GM12864 (cell line): ENCODE data around the gene DNM1.
"Not testable (repeated sequence)": the region's sequence is repeated elsewhere in the genome, so short reads cannot be mapped to it uniquely, and the experiment has no call there.

Source experiments
- DNase-seq: peaks from one replicate; pipeline ENCODE4 v3.0.0-alpha.2; 2011; ENCODE audit warnings: low read depth
- H3K4me3 ChIP-seq: 2 replicates; pipeline ENCODE4 v1.5.1; 2011; ENCODE audit warnings: mild to moderate bottlenecking, low read depth, low read length, control low read depth
- TF ChIP-seq, protein P1 (sequence below): IDR thresholded peaks from 2 replicates; pipeline ENCODE4 v1.5.1; 2011; ENCODE audit warnings: low read depth, mild to moderate bottlenecking, moderate library complexity, low read length, control low read depth, inconsistent platforms; ENCODE audit errors: missing control alignments

The DNM1 gene

DNA sequence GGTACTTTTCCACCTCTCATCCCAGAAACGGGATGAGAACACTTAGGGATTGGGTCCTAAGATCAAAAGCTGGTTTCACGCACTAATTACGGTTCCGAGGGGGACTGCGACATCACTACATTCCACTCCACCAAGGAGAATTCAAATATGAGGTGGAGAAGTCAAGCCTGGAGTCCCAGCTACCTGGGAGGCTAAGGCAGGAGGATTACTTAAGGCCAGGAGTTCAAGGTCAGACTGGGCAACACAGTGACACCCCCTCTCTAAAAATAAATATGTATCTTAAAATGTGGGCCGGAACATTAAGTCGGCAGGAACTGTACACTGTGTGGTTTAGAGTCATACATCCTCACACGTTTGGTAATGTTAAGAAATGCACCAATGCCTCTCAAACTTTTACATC lies 71.1 kb downstream of the DNM1 start:
- no peak overlapping the region; the same call in 1 of the 2 replicates for H3K4me3 ChIP-seq
- TF ChIP-seq, protein P1, sequence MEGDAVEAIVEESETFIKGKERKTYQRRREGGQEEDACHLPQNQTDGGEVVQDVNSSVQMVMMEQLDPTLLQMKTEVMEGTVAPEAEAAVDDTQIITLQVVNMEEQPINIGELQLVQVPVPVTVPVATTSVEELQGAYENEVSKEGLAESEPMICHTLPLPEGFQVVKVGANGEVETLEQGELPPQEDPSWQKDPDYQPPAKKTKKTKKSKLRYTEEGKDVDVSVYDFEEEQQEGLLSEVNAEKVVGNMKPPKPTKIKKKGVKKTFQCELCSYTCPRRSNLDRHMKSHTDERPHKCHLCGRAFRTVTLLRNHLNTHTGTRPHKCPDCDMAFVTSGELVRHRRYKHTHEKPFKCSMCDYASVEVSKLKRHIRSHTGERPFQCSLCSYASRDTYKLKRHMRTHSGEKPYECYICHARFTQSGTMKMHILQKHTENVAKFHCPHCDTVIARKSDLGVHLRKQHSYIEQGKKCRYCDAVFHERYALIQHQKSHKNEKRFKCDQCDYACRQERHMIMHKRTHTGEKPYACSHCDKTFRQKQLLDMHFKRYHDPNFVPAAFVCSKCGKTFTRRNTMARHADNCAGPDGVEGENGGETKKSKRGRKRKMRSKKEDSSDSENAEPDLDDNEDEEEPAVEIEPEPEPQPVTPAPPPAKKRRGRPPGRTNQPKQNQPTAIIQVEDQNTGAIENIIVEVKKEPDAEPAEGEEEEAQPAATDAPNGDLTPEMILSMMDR = no peak
- no peak for DNase-seq

DNA sequence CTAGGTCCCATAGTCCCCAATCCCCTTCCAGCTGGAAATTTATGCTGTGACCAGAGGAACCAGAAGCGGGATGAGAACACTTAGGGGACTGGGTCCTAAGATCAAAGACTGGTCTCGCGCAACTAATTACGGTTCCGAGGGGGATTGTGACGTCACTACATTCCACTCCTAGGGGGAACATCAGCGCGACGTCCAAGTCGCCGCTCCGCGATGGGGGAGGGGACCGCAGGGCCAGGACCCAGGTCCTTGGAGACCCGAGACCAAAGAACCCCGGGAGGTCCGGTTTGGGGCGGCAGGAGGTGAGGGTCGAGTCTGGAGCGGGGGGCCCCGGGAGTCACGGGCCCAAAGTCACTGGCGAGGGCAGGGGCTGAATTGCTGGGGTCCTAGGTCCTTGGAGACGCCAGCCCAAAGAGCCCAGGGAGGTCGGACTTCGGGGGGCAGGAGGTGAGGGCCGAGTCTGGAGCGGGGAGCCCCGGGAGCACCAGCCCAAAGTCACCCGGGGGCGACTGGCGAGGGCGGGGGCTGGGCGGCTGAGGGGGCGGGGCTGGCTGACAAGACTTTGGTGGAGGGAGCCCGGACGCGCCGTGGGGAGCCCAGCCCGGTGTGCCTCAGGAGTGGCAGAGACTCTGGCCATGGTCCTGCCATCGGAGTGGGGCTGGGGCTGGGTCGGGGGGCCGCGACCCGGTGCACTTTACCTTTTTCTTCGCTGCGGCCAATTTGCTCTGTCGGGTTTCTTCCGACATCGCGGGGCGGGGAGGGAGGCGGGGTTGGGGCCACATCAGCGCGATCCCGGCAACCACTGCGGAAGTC lies 72.2 kb downstream of the DNM1 start, which contains the start of gene GOLGA2:
Gene GOLGA2 (minus strand): TSS at position 810 of the 810 bp plus-strand sequence. CDS start 31 bp downstream, at position 779.
- H3K4me3 ChIP-seq = peak within 1 kb of the TSS; percentile 90
- TF ChIP-seq, protein P1 = no peak
- no peak for DNase-seq

DNA sequence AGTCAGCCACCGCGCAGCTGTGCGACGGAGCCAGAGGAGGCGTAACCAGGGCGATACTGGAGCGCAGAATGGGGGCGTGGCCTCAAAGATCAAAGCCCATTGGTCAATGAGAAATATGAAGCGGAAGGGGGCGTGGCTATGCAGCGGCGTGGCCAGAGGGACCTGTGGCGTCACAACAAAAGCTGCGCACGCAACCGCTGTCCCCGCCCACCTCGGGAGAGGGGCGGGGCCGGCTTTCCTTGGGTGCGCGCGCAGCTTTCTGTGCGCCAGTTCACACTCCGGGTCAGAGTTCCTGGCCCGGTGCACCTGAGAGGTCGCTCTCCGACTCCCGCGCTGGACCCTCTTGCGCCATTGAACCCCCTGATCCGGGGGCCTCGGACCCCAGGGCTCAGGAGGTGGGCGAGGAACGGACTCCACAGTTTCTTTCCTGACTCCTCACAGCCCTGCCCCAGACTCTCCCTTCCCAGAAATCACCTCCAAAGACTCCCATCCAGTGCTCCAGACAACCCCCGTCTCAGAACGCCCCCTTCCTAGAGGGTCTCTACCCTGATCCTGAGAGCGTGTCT lies 72.9 kb downstream of the DNM1 start, which contains the start of gene SWI5:
Gene SWI5 (plus strand): TSS at position 269 of the 566 bp plus-strand sequence.
- peak within 1 kb of the TSS; percentile 90 for H3K4me3 ChIP-seq
- TF ChIP-seq, protein P1 = no peak
- DNase-seq = peak; percentile 98

DNA sequence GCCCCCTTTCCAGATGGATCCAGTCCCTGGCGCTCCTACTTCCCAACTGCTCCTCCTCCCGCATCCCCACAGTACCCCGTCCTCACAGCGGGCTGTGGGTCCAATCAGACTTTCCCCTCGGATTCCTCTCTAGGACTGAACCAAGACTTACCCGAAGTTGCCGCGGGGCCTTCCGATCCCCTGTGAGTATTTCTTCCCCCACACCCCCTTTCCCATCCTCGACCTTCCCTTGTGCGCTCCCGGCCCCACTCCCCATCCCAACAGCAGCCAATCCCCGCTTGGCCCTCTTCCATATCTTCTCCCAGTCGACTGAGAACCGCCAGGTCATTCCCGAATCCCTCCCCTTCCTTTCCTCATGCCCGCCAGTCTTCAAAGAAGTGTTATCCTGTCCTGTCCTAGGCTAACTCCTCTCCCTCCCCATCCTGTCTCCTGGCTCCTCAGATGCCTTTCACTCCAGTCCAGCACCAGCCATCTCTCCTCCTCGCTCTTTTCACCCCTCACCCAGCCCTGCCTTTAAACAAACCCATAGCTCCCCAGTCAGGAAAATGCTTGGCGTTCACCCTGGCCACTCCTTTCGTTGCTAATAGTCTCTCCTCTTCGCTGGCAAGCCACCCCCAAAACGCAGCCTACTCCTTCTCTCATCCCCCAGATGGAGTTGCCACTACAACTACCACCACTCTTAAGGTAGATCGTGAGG lies 73.5 kb downstream of the DNM1 start:
- peak overlapping the region; percentile 79 for H3K4me3 ChIP-seq
- TF ChIP-seq, protein P1 = no peak
- DNase-seq = no peak

DNA sequence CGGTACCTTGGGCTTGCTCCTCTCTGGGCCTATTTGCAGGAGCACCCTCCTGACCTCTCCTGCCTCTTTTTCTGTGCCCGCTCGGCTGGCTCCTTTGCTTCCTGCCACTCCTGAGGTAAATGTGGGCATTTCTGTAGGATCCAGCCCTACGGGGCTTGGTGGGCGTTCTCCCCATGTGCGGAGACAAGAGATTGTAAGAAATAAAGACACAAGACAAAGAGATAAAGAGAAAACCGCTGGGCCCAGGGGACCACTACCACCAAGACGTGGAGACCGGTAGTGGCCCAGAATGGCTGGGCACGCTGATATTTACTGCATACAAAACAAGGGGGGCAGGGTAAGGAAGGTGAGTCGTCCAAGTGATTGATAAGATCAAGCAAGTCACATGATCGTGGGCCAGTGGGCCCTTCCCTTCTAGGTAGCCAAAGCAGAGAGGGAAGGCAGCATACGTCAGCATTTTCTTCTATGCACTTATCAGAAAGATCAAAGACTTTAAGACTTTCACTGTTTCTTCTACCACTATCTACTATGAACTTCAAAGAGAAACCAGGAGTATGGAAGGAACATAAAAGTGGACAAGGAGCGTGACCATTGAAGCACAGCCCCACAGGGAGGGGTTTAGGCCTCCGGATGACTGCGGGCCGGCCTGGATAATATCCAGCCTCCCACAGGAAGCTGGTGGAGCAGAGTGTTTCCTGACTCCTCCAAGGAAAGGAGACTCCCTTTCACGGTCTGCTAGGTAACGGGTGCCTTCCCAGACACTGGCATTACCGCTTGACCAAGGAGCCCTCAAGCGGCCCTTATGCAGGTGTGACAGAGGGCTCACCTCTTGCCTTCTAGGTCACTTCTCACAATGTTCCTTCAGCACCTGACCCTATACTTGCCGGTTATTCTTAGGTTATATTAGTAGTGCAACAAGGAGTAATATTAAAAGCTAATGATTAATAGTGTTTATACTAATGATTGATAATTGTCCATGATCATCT lies 76.2 kb downstream of the DNM1 start:
- DNase-seq, H3K4me3 ChIP-seq: not testable (repeated sequence)

DNA sequence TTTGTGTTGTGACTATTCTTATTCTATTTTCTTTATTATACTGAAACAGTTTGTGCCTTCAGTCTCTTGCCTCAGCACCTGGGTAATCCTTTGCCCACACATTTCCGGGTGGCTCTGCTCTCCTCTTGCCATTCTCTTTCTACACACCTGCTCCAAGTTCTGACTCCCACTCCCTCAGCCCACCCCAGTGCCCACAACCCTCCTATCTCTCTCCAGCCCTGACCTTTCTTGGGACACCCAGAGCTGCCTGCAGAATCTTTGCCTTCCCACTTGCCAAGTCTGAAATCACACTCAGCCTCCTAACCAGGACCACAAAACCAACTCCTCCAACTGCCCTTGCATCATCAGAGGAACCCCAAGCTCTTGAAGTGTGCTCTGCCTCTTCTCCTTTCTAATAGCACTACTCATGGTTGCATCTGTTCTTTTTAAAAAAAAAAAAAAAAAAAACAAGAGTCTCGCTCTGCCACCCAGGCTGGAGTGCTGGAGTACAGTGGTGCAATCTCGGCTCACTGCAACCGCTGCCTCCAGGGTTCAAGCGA lies 77.0 kb downstream of the DNM1 start:
- H3K4me3 ChIP-seq = no peak overlapping the region
- TF ChIP-seq, protein P1 = no peak
- DNase-seq = no peak
